ENCODE results near the gene SCMH1.
"Not testable (repeated sequence)": the region's sequence is repeated elsewhere in the genome, so short reads cannot be mapped to it uniquely, and the experiment has no call there.

SCMH1 gene

DNA sequence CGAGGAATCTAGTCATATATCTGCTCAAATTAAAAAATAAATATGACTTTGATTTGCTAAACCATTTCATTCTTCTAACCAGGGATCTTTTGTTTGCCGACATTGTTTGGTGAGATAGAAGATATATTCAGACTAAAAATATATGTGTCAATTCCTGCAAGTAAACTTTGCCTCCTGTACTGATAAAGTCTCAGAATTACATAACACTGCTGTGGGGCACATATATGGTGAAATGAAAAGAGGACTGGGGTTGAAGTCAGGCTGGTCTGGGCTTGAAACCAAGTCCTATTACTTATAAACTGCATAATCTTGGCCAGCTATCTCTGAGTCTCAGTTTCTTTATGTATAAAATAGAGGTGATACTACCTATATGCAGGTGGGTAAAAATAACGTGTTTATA, 9.8 kb downstream of the SCMH1 start:
- Histone ChIP-seq H3K27me3 (no peaks in the 10 kb centered on the region), H3K27ac (no peak overlapping the region), H3K4me2 (no peak overlapping the region), H3K4me3 (no peak overlapping the region), H4K20me1 (peaks cover 0 to 89% (median 45%) of the 10 kb centered on the region in 11 experiments; a peak in 16 of 22 replicates), H3K4me1 (peaks cover 0 to 12% (median 6%) of the 10 kb centered on the region in 10 experiments; a peak in 12 of 20 replicates), H3K9me3 (replicated peaks in 1 of 11) (peaks cover 0 to 12% (median 7%) of the 10 kb centered on the region in 11 experiments; a peak in 9 of 22 replicates), H3K36me3 (peaks cover 5 to 94% (median 38%) of the 10 kb centered on the region in 11 experiments; a peak in 21 of 22 replicates), H3K9ac (no peak overlapping the region)
- no peak for TF ChIP-seq Cebpa-rat (IDR thresholded peaks at IDR 0.05)

- no peak overlapping the region for H3K27ac ChIP-seq
- H4K20me1 ChIP-seq, result peaks cover 0 to 84% (median 38%) of the 10 kb centered on the region in 11 experiments; a peak in 14 of 22 replicates
- H3K27me3 ChIP-seq, result no peaks in the 10 kb centered on the region
- no peak overlapping the region for H3K4me3 ChIP-seq
- peaks cover 5 to 84% (median 40%) of the 10 kb centered on the region in 11 experiments; a peak in 21 of 22 replicates for H3K36me3 ChIP-seq
- H3K9ac ChIP-seq, result no peak overlapping the region
- no peak for TF ChIP-seq Cebpa-rat (IDR thresholded peaks at IDR 0.05)
- peaks cover 0 to 6% (median 0%) of the 10 kb centered on the region in 10 experiments; a peak in 3 of 20 replicates for H3K4me1 ChIP-seq
- peaks cover 0 to 16% (median 7%) of the 10 kb centered on the region in 11 experiments; a peak in 10 of 22 replicates for H3K9me3 ChIP-seq (replicated peaks in 1 of 11)
- H3K4me2 ChIP-seq, result no peak overlapping the region
These were observed 11.4 kb downstream of the SCMH1 start for GRCh38 chr1:41230656-41231055.

DNA sequence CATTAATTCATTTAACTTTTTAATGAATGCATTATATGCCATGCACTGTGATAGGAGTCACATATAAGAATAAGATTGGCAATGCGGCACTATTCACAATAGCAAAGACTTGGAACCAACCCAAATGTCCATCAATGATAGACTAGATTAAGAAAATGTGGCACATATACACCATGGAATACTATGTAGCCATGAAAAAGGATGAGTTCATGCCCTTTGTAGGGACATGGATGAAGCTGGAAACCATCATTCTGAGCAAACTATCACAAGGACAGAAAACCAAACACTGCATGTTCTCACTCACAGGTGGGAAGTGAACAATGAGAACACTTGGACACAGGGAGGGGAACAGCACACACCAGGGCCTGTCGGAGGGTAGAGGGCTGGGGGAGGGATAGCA, 12.9 kb downstream of the SCMH1 start:
- not testable (repeated sequence) for H3K4me1 ChIP-seq, H3K27ac ChIP-seq, H3K9ac ChIP-seq, H3K27me3 ChIP-seq, H3K4me3 ChIP-seq, H3K4me2 ChIP-seq
- H3K9me3 ChIP-seq (replicated peaks in 1 of 11), result peaks cover 0 to 29% (median 10%) of the 10 kb centered on the region in 11 experiments; a peak in 14 of 22 replicates
- peaks cover 5 to 86% (median 53%) of the 10 kb centered on the region in 11 experiments; a peak in 21 of 22 replicates for H3K36me3 ChIP-seq
- peaks cover 0 to 79% (median 24%) of the 10 kb centered on the region in 11 experiments; a peak in 15 of 22 replicates for H4K20me1 ChIP-seq

- no peak overlapping the region for H3K4me2 ChIP-seq
- no peak overlapping the region for H3K9ac ChIP-seq
- H3K27me3 ChIP-seq, result no peaks in the 10 kb centered on the region
- peaks cover 0 to 50% (median 17%) of the 10 kb centered on the region in 11 experiments; a peak in 16 of 22 replicates for H3K9me3 ChIP-seq (replicated peaks in 1 of 11)
- H3K36me3 ChIP-seq, result peaks cover 5 to 90% (median 63%) of the 10 kb centered on the region in 11 experiments; a peak in 21 of 22 replicates
- no peak overlapping the region for H3K27ac ChIP-seq
- peaks cover 0 to 70% (median 12%) of the 10 kb centered on the region in 11 experiments; a peak in 9 of 22 replicates for H4K20me1 ChIP-seq
- no peak overlapping the region for H3K4me3 ChIP-seq
- 0 out of 20 replicates have a peak, but pooled peaks cover 0 to 5% (median 0%) of the 10 kb centered on the region in 10 experiments for H3K4me1 ChIP-seq
- no peak for TF ChIP-seq Cebpa-rat (IDR thresholded peaks at IDR 0.05)
These were observed 15.2 kb downstream of the SCMH1 start for GRCh38 chr1:41226815-41227434.

DNA sequence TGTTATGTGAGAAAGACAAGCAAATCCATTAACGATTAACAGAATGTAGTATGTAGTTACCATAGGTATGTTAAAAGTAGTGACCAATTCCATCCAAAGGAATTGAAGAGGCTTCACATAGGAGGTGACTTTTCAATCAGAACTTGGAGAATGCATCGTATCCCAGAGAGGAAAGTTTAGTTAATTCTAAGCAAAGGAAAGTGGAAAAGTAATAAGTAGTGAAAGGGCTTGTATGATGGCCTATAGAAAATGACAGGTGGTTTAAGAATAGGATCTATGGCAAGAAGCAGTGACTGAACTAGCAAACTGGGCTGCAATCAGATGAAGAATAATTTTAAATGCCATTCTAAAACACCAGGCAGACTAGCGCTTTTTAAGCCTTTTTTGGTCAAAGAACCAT, 16.6 kb downstream of the SCMH1 start:
- no peak overlapping the region for H3K27ac ChIP-seq

GRCh38 chr1:41222496-41222895, 19.6 kb downstream of the SCMH1 start:
- Histone ChIP-seq H3K4me2 (no peak overlapping the region), H3K27ac (no peak overlapping the region), H3K9me3 (replicated peaks in 1 of 11) (peaks cover 35 to 82% (median 52%) of the 10 kb centered on the region in 11 experiments), H3K4me3 (no peak overlapping the region), H3K36me3 (peaks cover 27 to 97% (median 79%) of the 10 kb centered on the region in 11 experiments), H3K9ac (no peak overlapping the region), H4K20me1 (peaks cover 0 to 36% (median 6%) of the 10 kb centered on the region in 11 experiments; a peak in 6 of 22 replicates), H3K27me3 (no peaks in the 10 kb centered on the region), H3K4me1 (0 out of 20 replicates have a peak, but pooled peaks cover 0 to 5% (median 0%) of the 10 kb centered on the region in 10 experiments)
- no peak for TF ChIP-seq Cebpa-rat (IDR thresholded peaks at IDR 0.05)

More for the DNA sequence above, 16.6 kb downstream of the SCMH1 start:
- Histone ChIP-seq H3K4me3 (no peak overlapping the region), H3K9me3 (replicated peaks in 1 of 11) (peaks cover 6 to 63% (median 31%) of the 10 kb centered on the region in 11 experiments; a peak in 21 of 22 replicates), H3K27me3 (no peaks in the 10 kb centered on the region), H4K20me1 (peaks cover 0 to 59% (median 9%) of the 10 kb centered on the region in 11 experiments; a peak in 9 of 22 replicates), H3K9ac (no peak overlapping the region), H3K4me2 (no peak overlapping the region), H3K4me1 (0 out of 20 replicates have a peak, but pooled peaks cover 0 to 5% (median 0%) of the 10 kb centered on the region in 10 experiments), H3K36me3 (peaks cover 5 to 91% (median 71%) of the 10 kb centered on the region in 11 experiments; a peak in 21 of 22 replicates)
- no peak for TF ChIP-seq Cebpa-rat (IDR thresholded peaks at IDR 0.05)

DNA sequence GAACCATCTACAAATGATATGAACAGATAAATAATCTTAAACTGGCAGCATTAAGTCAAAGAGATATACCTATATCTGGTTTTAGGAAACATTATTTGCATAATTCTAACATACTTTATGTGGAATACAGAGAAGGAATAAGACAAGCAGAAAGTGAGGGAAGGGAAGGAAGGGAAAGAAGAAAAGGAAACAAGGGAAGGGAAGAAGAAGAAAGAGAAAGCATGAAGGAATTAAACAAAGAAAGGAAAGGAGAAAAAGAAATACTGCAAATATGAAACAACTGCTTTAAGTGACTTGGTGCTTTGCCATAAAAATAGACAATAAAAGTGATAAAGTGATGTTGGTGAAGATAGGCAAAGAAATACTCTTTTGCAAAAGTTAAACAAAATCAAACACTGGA, 20.1 kb downstream of the SCMH1 start:
- TF ChIP-seq Cebpa-rat (IDR thresholded peaks at IDR 0.05), result no peak
- H3K4me2 ChIP-seq, result no peak overlapping the region
- H3K9me3 ChIP-seq (replicated peaks in 1 of 11), result peaks cover 40 to 86% (median 57%) of the 10 kb centered on the region in 11 experiments
- 0 out of 20 replicates have a peak, but pooled peaks cover 0 to 4% (median 0%) of the 10 kb centered on the region in 10 experiments for H3K4me1 ChIP-seq
- peaks cover 0 to 31% (median 5%) of the 10 kb centered on the region in 11 experiments; a peak in 6 of 22 replicates for H4K20me1 ChIP-seq
- no peaks in the 10 kb centered on the region for H3K27me3 ChIP-seq
- H3K36me3 ChIP-seq, result peaks cover 30 to 97% (median 84%) of the 10 kb centered on the region in 11 experiments
- no peak overlapping the region for H3K9ac ChIP-seq
- no peak overlapping the region for H3K4me3 ChIP-seq
- H3K27ac ChIP-seq, result no peak overlapping the region

GRCh38 chr1:41218152-41218551, 24.0 kb downstream of the SCMH1 start:
- peaks cover 30 to 92% (median 70%) of the 10 kb centered on the region in 11 experiments for H3K36me3 ChIP-seq
- H3K4me3 ChIP-seq, result no peak overlapping the region
- H3K4me2 ChIP-seq, result no peak overlapping the region
- no peak overlapping the region for H3K27ac ChIP-seq
- no peak for TF ChIP-seq Cebpa-rat (IDR thresholded peaks at IDR 0.05)
- no peaks in the 10 kb centered on the region for H3K4me1 ChIP-seq
- H3K9ac ChIP-seq, result no peak overlapping the region
- peaks cover 0 to 28% (median 0%) of the 10 kb centered on the region in 11 experiments; a peak in 4 of 22 replicates for H4K20me1 ChIP-seq
- H3K27me3 ChIP-seq, result no peaks in the 10 kb centered on the region
- H3K9me3 ChIP-seq (replicated peaks in 1 of 11), result peaks cover 40 to 74% (median 58%) of the 10 kb centered on the region in 11 experiments

- no peak overlapping the region for H3K4me3 ChIP-seq
- no peaks in the 10 kb centered on the region for H3K27me3 ChIP-seq
- no peaks in the 10 kb centered on the region for H3K4me1 ChIP-seq
- peaks cover 30 to 92% (median 73%) of the 10 kb centered on the region in 11 experiments for H3K36me3 ChIP-seq
- no peak overlapping the region for H3K9ac ChIP-seq
- H3K4me2 ChIP-seq, result no peak overlapping the region
- H3K9me3 ChIP-seq (replicated peaks in 1 of 11), result peaks cover 42 to 75% (median 65%) of the 10 kb centered on the region in 11 experiments
- H4K20me1 ChIP-seq, result peaks cover 0 to 21% (median 0%) of the 10 kb centered on the region in 11 experiments; a peak in 4 of 22 replicates
- no peak for TF ChIP-seq Cebpa-rat (IDR thresholded peaks at IDR 0.05)
- no peak overlapping the region for H3K27ac ChIP-seq
These were observed 24.7 kb downstream of the SCMH1 start for GRCh38 chr1:41217441-41217840.
